H1 (cell line): ENCODE data around the gene FUT4. TPM values are rescaled to one million over a fixed set of nuclear protein-coding genes. Genes with fewer than 3 reads are reported as not detected.

Experiments used
- CTCF ChIA-PET: fragments of 300-600 bp; sonication (Branson Sonifier 250); formaldehyde crosslinking; loops from one replicate; lab custom pipeline; 2021; ENCODE audit not compliant: partially characterized antibody; lab: Charles Lee
- POLR2A ChIA-PET: fragments of 300-600 bp; sonication (Branson Sonifier 250); formaldehyde crosslinking; loops from one replicate; lab custom pipeline; 2021; ENCODE audit warnings: inconsistent platforms; ENCODE audit not compliant: partially characterized antibody; lab: Charles Lee
- DNase-seq, 2 experiments: peaks; one replicate each; pipeline versions ENCODE4 v3.0.0 to v3.0.0-alpha.2; 2010 to 2022; ENCODE audit warnings: low spot score in 2 of 2, low read depth in 1 of 2, mixed read lengths in 1 of 2
- FAIRE-seq: peaks from 2 replicates; lab custom pipeline; 2011; peaks lifted over from hg19 to GRCh38; lab: Jason Lieb, UNC
- H2AFZ ChIP-seq: 2 replicates; pipeline ENCODE4 v1.8.1; 2012; ENCODE audit warnings: low read length, inconsistent platforms
- H2AK5ac ChIP-seq: 2 replicates; pipeline ENCODE4 v1.6.1; 2013; ENCODE audit warnings: low read depth, low read length
- H2BK120ac ChIP-seq: replicated peaks from 2 replicates; pipeline ENCODE3; 2013; ENCODE audit warnings: low read depth, low read length, inconsistent platforms
- H2BK12ac ChIP-seq: 2 replicates; pipeline ENCODE4 v1.6.1; 2013; ENCODE audit warnings: low read depth, low read length
- H2BK15ac ChIP-seq: 2 replicates; pipeline ENCODE4 v1.6.1; 2013; ENCODE audit warnings: low read length
- H2BK20ac ChIP-seq: 2 replicates; pipeline ENCODE4 v1.6.1; 2013; ENCODE audit warnings: low read length
- H2BK5ac ChIP-seq: 2 replicates; pipeline ENCODE4 v1.6.1; 2013; ENCODE audit warnings: low read depth, low read length
- H3K14ac ChIP-seq: 2 replicates; pipeline ENCODE4 v1.6.1; 2013; ENCODE audit warnings: inconsistent platforms; ENCODE audit not compliant: insufficient read length
- H3K18ac ChIP-seq: 2 replicates; pipeline ENCODE4 v1.6.1; 2013; ENCODE audit warnings: low read length; ENCODE audit errors: extremely low read depth
- H3K23ac ChIP-seq: 2 replicates; pipeline ENCODE4 v1.6.1; 2013; ENCODE audit warnings: inconsistent platforms; ENCODE audit not compliant: insufficient read length
- H3K23me2 ChIP-seq: 2 replicates; pipeline ENCODE4 v1.6.1; 2013; ENCODE audit warnings: low read depth, low read length
- H3K27ac ChIP-seq: 2 replicates; pipeline ENCODE4 v1.6.1; 2011; ENCODE audit warnings: low read depth, low read length, inconsistent platforms
- H3K27me3 ChIP-seq, 4 experiments: replicated peaks in 1 of 4; 1 replicate in 1 of 4; 2 replicates in 3 of 4; pipeline versions ENCODE4 v1.6.1 to v1.8.1; 2011 to 2013; ENCODE audit warnings: low read length in 3 of 4, mild to moderate bottlenecking in 3 of 4, inconsistent platforms in 2 of 4, mixed read lengths in 2 of 4, moderate library complexity in 1 of 4; ENCODE audit not compliant: control insufficient read depth in 3 of 4, insufficient read depth in 3 of 4; ENCODE audit errors: extremely low read depth in 1 of 4
- H3K36me3 ChIP-seq, 4 experiments: 2 replicates each; pipeline versions ENCODE4 v1.6.1 to v1.8.1; 2011 to 2013; ENCODE audit warnings: mild to moderate bottlenecking in 4 of 4, low read length in 3 of 4, moderate library complexity in 2 of 4, control low read depth in 1 of 4, inconsistent platforms in 1 of 4; ENCODE audit not compliant: insufficient read depth in 4 of 4, control insufficient read depth in 2 of 4
- H3K4ac ChIP-seq: replicated peaks from 2 replicates; pipeline ENCODE3; 2013; ENCODE audit warnings: low read length, low read depth, mixed read lengths, inconsistent platforms; ENCODE audit not compliant: insufficient read length
- H3K4me1 ChIP-seq, 4 experiments: replicated peaks in 1 of 4; 1 replicate in 1 of 4; 2 replicates in 3 of 4; pipeline versions ENCODE4 v1.6.1 to v1.8.1; 2011 to 2013; ENCODE audit warnings: low read length in 3 of 4, inconsistent platforms in 2 of 4, mixed read lengths in 1 of 4; ENCODE audit not compliant: insufficient read depth in 4 of 4, control insufficient read depth in 3 of 4
- H3K4me2 ChIP-seq, 2 experiments: 2 replicates each; pipeline versions ENCODE4 v1.6.1 to v1.8.1; 2011 to 2013; ENCODE audit warnings: low read depth in 2 of 2, low read length in 2 of 2, control low read depth in 1 of 2, inconsistent platforms in 1 of 2, mild to moderate bottlenecking in 1 of 2; ENCODE audit not compliant: insufficient read depth in 1 of 2
- H3K4me3 ChIP-seq, 4 experiments: fragments of 200-600, 300-600 bp in 1 of 4; sonication (generic), shearing (Covaris generic), sonication (Bioruptor Twin) in 1 of 4; 2 replicates each; pipeline versions ENCODE4 v1.5.1 to v1.8.1; 2011 to 2016; ENCODE audit warnings: low read length in 4 of 4, low read depth in 3 of 4, control low read depth in 2 of 4, inconsistent platforms in 2 of 4, mild to moderate bottlenecking in 2 of 4, mixed read lengths in 1 of 4, moderate library complexity in 1 of 4; ENCODE audit not compliant: insufficient read depth in 2 of 4; ENCODE audit errors: extremely low read depth in 1 of 4
- H3K56ac ChIP-seq: replicated peaks from 2 replicates; pipeline ENCODE3; 2013; ENCODE audit warnings: low read depth, mild to moderate bottlenecking, mixed read lengths, low read length, inconsistent platforms; ENCODE audit not compliant: insufficient read length
- H3K79me1 ChIP-seq: 2 replicates; pipeline ENCODE4 v1.6.1; 2013; ENCODE audit warnings: low read depth, low read length, control low read depth
- H3K79me2 ChIP-seq, 2 experiments: 2 replicates each; pipeline versions ENCODE4 v1.6.1 to v1.8.1; 2012 to 2013; ENCODE audit warnings: low read length in 2 of 2, mild to moderate bottlenecking in 2 of 2, inconsistent platforms in 1 of 2; ENCODE audit not compliant: insufficient read depth in 2 of 2, control insufficient read depth in 1 of 2
- H3K9ac ChIP-seq, 4 experiments: replicated peaks in 1 of 4; 1 replicate in 1 of 4; 2 replicates in 3 of 4; pipeline versions ENCODE4 v1.6.1 to v1.8.1; 2011 to 2013; ENCODE audit warnings: low read depth in 3 of 4, low read length in 3 of 4, control low read depth in 2 of 4, mild to moderate bottlenecking in 2 of 4, moderate library complexity in 2 of 4, inconsistent platforms in 1 of 4; ENCODE audit errors: extremely low read depth in 1 of 4
- H3K9me3 ChIP-seq, 2 experiments: 2 replicates each; pipeline versions ENCODE4 v1.6.1 to v1.8.1; 2012 to 2013; ENCODE audit warnings: mild to moderate bottlenecking in 2 of 2, moderate library complexity in 2 of 2, control low read depth in 1 of 2, inconsistent platforms in 1 of 2, low read depth in 1 of 2, low read length in 1 of 2, mixed read lengths in 1 of 2; ENCODE audit not compliant: insufficient read depth in 2 of 2
- H4K20me1 ChIP-seq, 2 experiments: replicated peaks in 1 of 2; 2 replicates each; pipeline versions ENCODE3 to v1.8.1; 2011 to 2013; ENCODE audit warnings: inconsistent platforms in 2 of 2, low read length in 2 of 2, mild to moderate bottlenecking in 1 of 2; ENCODE audit not compliant: insufficient read depth in 2 of 2, control insufficient read depth in 1 of 2
- H4K5ac ChIP-seq: 2 replicates; pipeline ENCODE4 v1.6.1; 2013; ENCODE audit warnings: low read length, low read depth, mixed read lengths, inconsistent platforms; ENCODE audit not compliant: insufficient read length
- H4K8ac ChIP-seq: 2 replicates; pipeline ENCODE4 v1.8.0; 2013; ENCODE audit warnings: mild to moderate bottlenecking, moderate library complexity, low read length, inconsistent platforms; ENCODE audit not compliant: insufficient read depth; ENCODE audit errors: extremely low read depth
- H4K91ac ChIP-seq: replicated peaks from 2 replicates; pipeline ENCODE3; 2013; ENCODE audit warnings: low read length, mixed read lengths, inconsistent platforms; ENCODE audit not compliant: insufficient read length
- ASH2L ChIP-seq: fragments of 200-600, 300-600 bp; sonication (generic); IDR thresholded peaks from one replicate; pipeline ENCODE4 v1.7.1; 2017; ENCODE audit warnings: low read length
- BRCA1 ChIP-seq: IDR thresholded peaks from 2 replicates; pipeline ENCODE4 v1.6.1; 2012; ENCODE audit warnings: low read depth, low read length, improper control_type of control experiment
- CHD2 ChIP-seq: IDR thresholded peaks from 2 replicates; pipeline ENCODE4 v1.6.1; 2012; ENCODE audit warnings: low read length, improper control_type of control experiment
- EGR1 ChIP-seq: IDR thresholded peaks from 2 replicates; pipeline ENCODE4 v1.6.1; 2011; ENCODE audit warnings: low read depth, low read length, borderline replicate concordance
- EP300 ChIP-seq, 2 experiments: IDR thresholded peaks; 1 replicate in 1 of 2; 2 replicates in 1 of 2; pipeline ENCODE4 v1.6.1; 2011 to 2012; ENCODE audit warnings: low read depth in 2 of 2, low read length in 2 of 2, mild to moderate bottlenecking in 2 of 2, borderline replicate concordance in 1 of 2, inconsistent platforms in 1 of 2, moderate library complexity in 1 of 2
- JUND ChIP-seq: IDR thresholded peaks from 2 replicates; pipeline ENCODE4 v1.6.1; 2011; ENCODE audit warnings: mild to moderate bottlenecking, improper control_type of control experiment, low read length
- KDM5A ChIP-seq: fragments of 200-600 bp; IDR thresholded peaks from 2 replicates; pipeline ENCODE4 v1.7.1; 2012; ENCODE audit warnings: mild to moderate bottlenecking, low read length, inconsistent platforms, mixed read lengths
- YY1 ChIP-seq: IDR thresholded peaks from 2 replicates; pipeline ENCODE4 v1.6.1; 2011; ENCODE audit warnings: low read depth, mild to moderate bottlenecking, low read length
- ZNF274 ChIP-seq: IDR thresholded peaks from 2 replicates; pipeline ENCODE4 v1.7.0; 2012; ENCODE audit warnings: low read length, borderline replicate concordance; ENCODE audit errors: extremely low read depth
- WGBS, 2 experiments: shearing (Covaris generic) in 1 of 2; methylation state at CpG; one replicate each; pipeline versions ENCODE4 v1.1.6 to v1.1.7; 2013 to 2015; ENCODE audit warnings: low lambda C conversion rate in 2 of 2, mixed read lengths in 2 of 2, inconsistent platforms in 1 of 2, low coverage in 1 of 2, missing lambda C conversion rate in 1 of 2; ENCODE audit not compliant: insufficient replicate concordance in 2 of 2, insufficient coverage in 1 of 2, insufficient read length in 1 of 2; ENCODE audit errors: extremely low coverage in 1 of 2, missing lambda C conversion rate in 1 of 2; 5-methylcytosine and 5-hydroxymethylcytosine counted together
- polyA plus RNA-seq, 7 experiments: library from polyadenylated mRNA; depleted of rRNA in 3 of 7; stranded (reverse) in 5 of 7; unstranded in 2 of 7; fragments of >200 nt in 5 of 7; fragments of 200-250 nt in 2 of 7; gene quantifications; 1 replicate in 5 of 7; 2 replicates in 1 of 7; 4 replicates in 1 of 7; pipeline versions ENCODE4 v1.2.1 to v1.2.3, GENCODE V29; 2011 to 2013; ENCODE audit warnings: missing spikeins in 2 of 7, mixed read lengths in 2 of 7
- total RNA-seq: library from RNA; stranded (reverse); fragmentation: NEBNext Ultra II Directional; extraction: Animal tissue kit (Norgen Biotek cat#: 25700); gene quantifications from 2 replicates; pipeline ENCODE4 v1.2.1, GENCODE V29; 2021
- TF ChIP-seq, protein P1 (sequence below): IDR thresholded peaks from 2 replicates; pipeline ENCODE4 v1.6.1; 2012; ENCODE audit warnings: low read length, inconsistent platforms

FUT4 gene
- total and polyA plus RNA-seq, 2 of the 8 experiments (the other 6 are each of a cell fraction or from before 2014, with no cell fraction given), result 2.6 to 8.0 TPM

DNA sequence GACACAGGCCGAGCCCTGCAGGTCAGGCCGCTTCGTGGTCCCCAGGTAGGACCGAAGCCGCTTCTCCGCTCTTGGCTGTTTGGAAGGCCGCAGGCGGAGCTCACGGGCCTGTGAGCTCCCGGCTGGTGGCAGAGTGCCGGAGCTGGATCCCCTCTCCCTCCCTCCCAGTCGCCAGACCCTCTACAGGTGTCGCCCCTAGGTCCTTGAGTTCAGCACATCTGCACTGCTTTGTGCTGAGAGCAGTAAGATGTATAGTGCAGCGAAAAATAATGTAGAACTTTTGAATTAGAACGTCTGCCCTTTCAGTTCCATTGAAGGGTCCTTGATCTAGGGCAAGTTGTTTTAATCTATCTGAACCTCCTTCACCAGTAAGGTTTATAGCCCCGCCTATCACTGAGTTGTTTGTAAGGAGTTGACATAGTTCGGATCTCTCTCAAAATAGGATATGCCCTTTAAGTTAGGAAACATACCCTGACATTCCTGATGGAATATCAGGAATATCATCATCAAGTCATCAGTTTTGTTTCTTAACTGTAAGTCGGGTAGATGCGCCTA is 49.5 kb upstream of the FUT4 start:
- 7% methylated on average over 19 of the region's 19 CpGs; no CpG with 5 or more reads in 1 of the 2 experiments for WGBS, 2 experiments
- Histone ChIP-seq H3K23ac (no peak overlapping the region), H3K18ac (no peak overlapping the region; the same call in 1 of the 2 replicates), H4K8ac (peak overlapping the region; percentile 84; the same call in 1 of the 2 replicates), H2AFZ (peak overlapping the region; percentile 13), H3K79me1 (no peaks in the 10 kb centered on the region; the same call in 1 of the 2 replicates), H3K79me2 (peaks cover 0 to 28% of the 10 kb centered on the region in 2 experiments; a peak in 2 of 4 replicates), H4K20me1 (no peaks in the 10 kb centered on the region), H4K91ac (no peak overlapping the region), H2BK12ac (no peak overlapping the region), H3K4me2 (peak overlapping the region; percentile 53 to 80), H3K4me1 (no peaks in the 10 kb centered on the region; a peak in 1 of 7 replicates), H3K27ac (peak overlapping the region; percentile 72), H2BK120ac (no peak overlapping the region), H3K36me3 (peaks cover 8 to 40% (median 18%) of the 10 kb centered on the region in 4 experiments; a peak in 6 of 8 replicates), H3K4me3 (peak overlapping the region; percentile 85 to 96 (median 90)), H3K9ac (peak overlapping the region; percentile 72 to 93 (median 81)), H3K56ac (no peak overlapping the region), H2BK15ac (no peak overlapping the region), H4K5ac (no peak overlapping the region), H2BK20ac (no peak overlapping the region), H3K27me3 (peaks cover 0 to 1% (median 0%) of the 10 kb centered on the region in 4 experiments; a peak in 1 of 7 replicates), H3K9me3 (no peaks in the 10 kb centered on the region), H2AK5ac (no peak overlapping the region), H3K14ac (no peak overlapping the region), H3K4ac (no peak overlapping the region), H2BK5ac (no peak overlapping the region; the same call in 1 of the 2 replicates), H3K23me2 (no peaks in the 10 kb centered on the region)
- DNase-seq (peak in 1 of 2 experiments; percentile 10), FAIRE-seq (peak; percentile 62)
- CTCF ChIA-PET, result interaction anchor here (0.8 to 1.0 kb wide), 3 partner anchors 26 to 599 kb away, joined by 4 to 5 read pairs (median 4); no protein-coding TSS in a partner anchor
- POLR2A ChIA-PET, result interaction anchor here (0.6 to 1.6 kb wide), 3 partner anchors 14 to 71 kb away, joined by 3 to 7 read pairs (median 3); no protein-coding TSS in a partner anchor
- TF ChIP-seq KDM5A (0 out of 2 replicates have a peak, but pooled peaks have one; percentile 12), ZNF274 (no peak), EGR1 (0 out of 2 replicates have a peak, but pooled peaks have one; percentile 1), CHD2 (no peak), YY1 (no peak), ASH2L (peak; percentile 99), BRCA1 (no peak), JUND (no peak), EP300 (IDR thresholded peaks at IDR 0.05; ENCODE audit: borderline replicate concordance in 1 of 2, low read depth in 2 of 2, low read length in 2 of 2) (0 out of 3 replicates have a peak, but pooled peaks of 1 of the 2 experiments have one; percentile 5)
- TF ChIP-seq, protein P1, sequence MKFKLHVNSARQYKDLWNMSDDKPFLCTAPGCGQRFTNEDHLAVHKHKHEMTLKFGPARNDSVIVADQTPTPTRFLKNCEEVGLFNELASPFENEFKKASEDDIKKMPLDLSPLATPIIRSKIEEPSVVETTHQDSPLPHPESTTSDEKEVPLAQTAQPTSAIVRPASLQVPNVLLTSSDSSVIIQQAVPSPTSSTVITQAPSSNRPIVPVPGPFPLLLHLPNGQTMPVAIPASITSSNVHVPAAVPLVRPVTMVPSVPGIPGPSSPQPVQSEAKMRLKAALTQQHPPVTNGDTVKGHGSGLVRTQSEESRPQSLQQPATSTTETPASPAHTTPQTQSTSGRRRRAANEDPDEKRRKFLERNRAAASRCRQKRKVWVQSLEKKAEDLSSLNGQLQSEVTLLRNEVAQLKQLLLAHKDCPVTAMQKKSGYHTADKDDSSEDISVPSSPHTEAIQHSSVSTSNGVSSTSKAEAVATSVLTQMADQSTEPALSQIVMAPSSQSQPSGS, result no peak
